DMS 273 (cell line): ENCODE results near the gene MBNL1.

ENCODE experiments used
- DNase-seq: peaks from one replicate; lab custom pipeline; 2025; ENCODE audit not compliant: unreplicated experiment; lab: John Stamatoyannopoulos, UW

Gene MBNL1

GRCh38 chr3:152470095-152470494, 201.4 kb downstream of the MBNL1 start:
- no peak for DNase-seq

- no peak for DNase-seq
Measured at GRCh38 chr3:152470893-152471292, 202.2 kb downstream of the MBNL1 start.

- peak; percentile 74 for DNase-seq
Measured at GRCh38 chr3:152471814-152472671, 203.3 kb downstream of the MBNL1 start.

GRCh38 chr3:152472672-152472954, 203.9 kb downstream of the MBNL1 start:
- DNase-seq: no peak

- DNase-seq: peak; percentile 74
Measured at GRCh38 chr3:152474585-152474984, 205.9 kb downstream of the MBNL1 start.

- DNase-seq: no peak
Measured at GRCh38 chr3:152477422-152477821, 208.7 kb downstream of the MBNL1 start.

GRCh38 chr3:152480282-152480953, 211.7 kb downstream of the MBNL1 start:
- DNase-seq: no peak

- no peak for DNase-seq
Measured at GRCh38 chr3:152486364-152486763, 217.6 kb downstream of the MBNL1 start.

GRCh38 chr3:152488449-152488848, 219.7 kb downstream of the MBNL1 start:
- no peak for DNase-seq

GRCh38 chr3:152491922-152492321, 223.2 kb downstream of the MBNL1 start:
- DNase-seq: no peak

GRCh38 chr3:152496286-152496685, 227.6 kb downstream of the MBNL1 start:
- DNase-seq: peak; percentile 4

GRCh38 chr3:152496716-152497115, 228.0 kb downstream of the MBNL1 start:
- no peak for DNase-seq

GRCh38 chr3:152497457-152497856, 228.7 kb downstream of the MBNL1 start:
- no peak for DNase-seq

- no peak for DNase-seq
Measured at GRCh38 chr3:152497890-152498289, 229.2 kb downstream of the MBNL1 start.

- no peak for DNase-seq
Measured at GRCh38 chr3:152499791-152500385, 231.2 kb downstream of the MBNL1 start.

GRCh38 chr3:152505926-152506325, 237.2 kb downstream of the MBNL1 start:
- DNase-seq: no peak

- DNase-seq: peak; percentile 44
Measured at GRCh38 chr3:152508705-152509104, 240.0 kb downstream of the MBNL1 start.

- no peak for DNase-seq
Measured at GRCh38 chr3:152511904-152512303, 243.2 kb downstream of the MBNL1 start.

- no peak for DNase-seq
Measured at GRCh38 chr3:152513301-152513960, 244.7 kb downstream of the MBNL1 start.
